ENCODE measurements around the gene ARHGAP23. TPM values are rescaled to one million over a fixed set of nuclear protein-coding genes. Genes with fewer than 3 reads are reported as not detected.
A peak's percentile ranks its signal among the peaks of the same experiment; 100 is the strongest.

Gene ARHGAP23
- total and polyA plus RNA-seq, 5 donors, result 40.7 to 96.9 (median 74.0) TPM

GRCh38 chr17:38415250-38416194 lies 12.7 kb upstream of the ARHGAP23 start:
- H3K4me1 ChIP-seq (ENCODE audit: control insufficient read depth, insufficient read depth, low read length), result no peaks in the 10 kb centered on the region
- no peak overlapping the region for H3K4me3 ChIP-seq (ENCODE audit: low read length)
- DNase-seq (peak in 1 of 3 donors; percentile 57), ATAC-seq (peak in 1 of 2 donors; percentile 8)
- H3K27me3 ChIP-seq (ENCODE audit: control insufficient read depth, insufficient read depth), result no peaks in the 10 kb centered on the region
- WGBS, result 31% methylated on average over 22 of the region's 22 CpGs
- no peak overlapping the region for H3K27ac ChIP-seq (ENCODE audit: low read length)
- intact Hi-C loops (cut with DNase I), result loop anchor here in 2 of 4 donors (2.0 to 5.0 kb wide), 2 partner anchors 58 to 67 kb away; no protein-coding TSS in a partner anchor
- no peaks in the 10 kb centered on the region for H3K9me3 ChIP-seq (ENCODE audit: control insufficient read depth, low read length)

DNA sequence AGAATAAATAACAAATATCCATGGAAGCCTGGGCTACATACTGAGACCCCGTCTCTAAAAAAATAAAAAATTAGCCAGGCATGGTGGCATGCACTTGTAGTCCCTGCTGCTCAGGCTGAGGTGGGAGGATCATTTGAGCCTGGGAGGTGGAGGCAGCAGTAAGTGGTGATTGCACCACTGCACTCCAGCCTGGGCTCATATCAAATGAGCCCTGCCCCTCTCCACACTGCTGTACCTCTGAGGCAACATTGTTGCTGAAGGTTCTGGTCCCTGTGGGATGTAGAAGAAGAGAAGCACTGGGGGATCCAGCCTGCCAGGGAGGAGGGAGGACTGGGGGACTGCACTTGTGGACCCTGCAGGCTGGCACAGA lies 11.4 kb upstream of the ARHGAP23 start:
- intact Hi-C loops (cut with DNase I), result loop anchor here in 1 of 4 donors (5.0 kb wide), 1 partner anchor 60 kb away; no protein-coding TSS in a partner anchor
- no peaks in the 10 kb centered on the region for H3K9me3 ChIP-seq (ENCODE audit: control insufficient read depth, low read length)
- peaks cover 5% of the 10 kb centered on the region for H3K4me1 ChIP-seq (ENCODE audit: control insufficient read depth, insufficient read depth, low read length)
- ATAC-seq, result no peak
- DNase-seq, result peak in 1 of 3 donors; percentile 19
- 52% methylated on average over 1 of the region's 1 CpG for WGBS
- no peak overlapping the region for H3K27ac ChIP-seq (ENCODE audit: low read length)
- no peak overlapping the region for H3K4me3 ChIP-seq (ENCODE audit: low read length)
- no peaks in the 10 kb centered on the region for H3K27me3 ChIP-seq (ENCODE audit: control insufficient read depth, insufficient read depth)

DNA sequence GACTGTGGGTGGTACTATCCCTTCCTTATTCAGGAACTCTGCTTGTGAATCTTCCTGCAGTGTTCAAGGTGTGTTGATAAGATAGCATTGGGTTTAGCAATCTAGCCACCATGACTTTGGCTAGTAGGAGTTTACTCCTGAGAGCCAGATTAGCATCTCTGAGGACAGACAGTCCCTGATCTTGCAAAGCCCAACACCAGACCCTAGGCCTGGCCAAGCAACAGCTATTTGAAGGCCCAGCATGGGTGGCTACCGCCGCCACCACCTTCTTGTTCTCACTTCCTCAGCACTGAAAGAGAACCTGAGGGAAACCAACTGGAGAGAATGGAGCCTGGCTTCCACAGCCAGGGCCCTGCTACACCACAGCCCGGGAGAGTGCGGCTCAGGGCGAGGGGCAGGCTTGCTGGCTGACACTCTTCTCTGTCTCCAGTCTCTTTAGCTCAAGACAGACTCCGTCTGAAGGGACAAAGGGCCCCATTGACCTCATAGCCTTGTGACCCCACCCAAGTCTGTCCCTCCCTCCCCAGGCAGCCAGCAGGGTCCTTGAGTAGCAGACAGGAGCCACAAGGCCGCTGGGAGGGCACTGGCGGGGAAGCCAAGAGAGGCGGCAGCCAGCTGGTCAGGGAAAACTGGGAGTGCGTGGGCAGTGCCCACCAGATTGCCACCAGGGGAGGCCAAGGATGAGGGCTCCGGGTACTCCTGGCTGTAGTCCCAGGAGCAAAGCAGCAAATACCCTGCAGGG lies 10.9 kb upstream of the ARHGAP23 start:
- ATAC-seq, result no peak
- 65% methylated on average over 11 of the region's 11 CpGs for WGBS

DNA sequence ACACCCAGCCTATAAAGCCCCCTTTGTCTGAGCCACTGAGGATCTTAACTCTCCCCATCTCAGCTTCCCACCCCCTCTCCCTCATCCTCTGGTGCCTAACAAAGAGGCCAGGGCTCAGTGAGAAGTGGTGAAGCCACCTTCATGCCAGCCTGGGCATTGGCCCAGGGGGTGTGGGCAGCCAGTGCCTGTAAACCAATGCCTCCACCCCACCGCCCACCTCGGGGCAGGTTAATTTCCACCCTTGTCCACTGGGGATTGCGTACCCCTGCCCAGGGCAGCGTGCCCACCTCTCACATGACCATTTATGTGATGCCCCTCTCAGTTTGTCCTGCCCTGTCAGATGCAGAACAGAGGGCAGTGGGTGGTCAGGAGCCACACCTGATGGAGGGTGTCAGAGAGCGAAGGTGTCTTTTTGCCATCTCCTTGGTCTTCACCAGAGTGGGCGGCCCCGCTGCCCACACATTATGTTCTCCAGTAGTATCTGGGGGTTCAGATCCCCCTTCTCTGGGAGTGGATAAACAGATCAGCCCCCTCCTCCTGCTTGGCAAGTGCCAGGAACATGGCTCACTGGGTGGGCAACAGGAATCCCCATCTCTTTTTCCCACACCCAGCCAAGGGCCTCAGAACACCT lies 10.1 kb upstream of the ARHGAP23 start:
- intact Hi-C loops (cut with DNase I), result loop anchor here in 2 of 4 donors (2.0 to 5.0 kb wide), 2 partner anchors 61 to 69 kb away; no protein-coding TSS in a partner anchor
- Histone ChIP-seq H3K9me3 (ENCODE audit: control insufficient read depth, low read length) (no peaks in the 10 kb centered on the region), H3K4me1 (ENCODE audit: control insufficient read depth, insufficient read depth, low read length) (peaks cover 5% of the 10 kb centered on the region), H3K4me3 (ENCODE audit: low read length) (no peak overlapping the region), H3K27ac (ENCODE audit: low read length) (no peak overlapping the region), H3K27me3 (ENCODE audit: control insufficient read depth, insufficient read depth) (no peaks in the 10 kb centered on the region)
- DNase-seq (peak in 1 of 3 donors; percentile 54), ATAC-seq (no peak)
- WGBS, result 85% methylated on average over 7 of the region's 7 CpGs

More for the DNA sequence above, 10.9 kb upstream of the ARHGAP23 start:
- Histone ChIP-seq H3K9me3 (ENCODE audit: control insufficient read depth, low read length) (no peaks in the 10 kb centered on the region), H3K4me3 (ENCODE audit: low read length) (no peak overlapping the region), H3K27ac (ENCODE audit: low read length) (no peak overlapping the region), H3K27me3 (ENCODE audit: control insufficient read depth, insufficient read depth) (no peaks in the 10 kb centered on the region), H3K4me1 (ENCODE audit: control insufficient read depth, insufficient read depth, low read length) (peaks cover 5% of the 10 kb centered on the region)
- intact Hi-C loops (cut with DNase I), result loop anchor here in 1 of 4 donors (5.0 kb wide), 1 partner anchor 60 kb away; no protein-coding TSS in a partner anchor
- peak in 1 of 3 donors; percentile 44 for DNase-seq

DNA sequence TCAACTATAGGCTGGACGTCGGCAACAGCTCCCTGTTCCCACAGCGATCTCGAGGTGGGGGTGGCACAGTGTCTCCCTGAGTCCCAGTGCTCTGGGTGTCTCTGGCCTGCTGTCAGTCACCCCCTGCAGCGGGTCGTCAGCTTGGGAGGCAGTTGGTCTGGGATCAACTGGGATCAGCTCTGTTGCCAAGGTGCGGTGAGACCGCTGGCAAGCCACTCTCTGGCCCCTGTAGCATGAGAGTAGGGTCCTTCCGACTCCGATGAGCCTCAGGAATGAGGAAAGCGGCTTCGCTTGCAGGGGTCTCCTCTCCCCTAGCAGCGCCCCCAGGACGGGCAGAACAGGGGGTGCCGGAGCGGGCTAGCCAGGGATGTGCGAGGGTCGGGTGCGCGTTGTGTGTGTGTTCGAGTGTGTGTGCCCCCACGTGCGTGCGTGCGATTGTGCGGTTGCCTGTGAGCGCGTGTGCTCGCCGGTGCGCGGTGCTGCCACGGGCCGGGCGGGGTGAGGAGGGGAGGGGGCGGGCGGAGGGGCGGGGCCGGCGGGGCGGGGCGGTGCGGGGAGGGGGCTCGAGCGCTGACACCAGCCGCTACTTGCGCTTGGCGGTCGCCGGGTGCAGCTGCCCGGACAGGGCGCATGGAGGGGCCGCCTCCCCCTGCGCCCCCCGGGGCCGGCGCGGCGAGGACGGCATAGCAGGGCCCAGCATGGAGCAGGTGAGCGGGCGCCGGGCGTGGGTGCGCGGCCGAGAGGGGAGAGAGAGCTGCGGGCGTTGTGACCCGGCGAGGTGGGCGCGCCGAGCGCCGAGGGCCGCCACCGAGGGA lies 9.4 kb upstream of the ARHGAP23 start:
- Histone ChIP-seq H3K27ac (ENCODE audit: low read length) (no peak overlapping the region), H3K27me3 (ENCODE audit: control insufficient read depth, insufficient read depth) (no peaks in the 10 kb centered on the region), H3K4me1 (ENCODE audit: control insufficient read depth, insufficient read depth, low read length) (peaks cover 5% of the 10 kb centered on the region), H3K4me3 (ENCODE audit: low read length) (peak overlapping the region; percentile 39), H3K9me3 (ENCODE audit: control insufficient read depth, low read length) (no peaks in the 10 kb centered on the region)
- ATAC-seq (no peak), DNase-seq (peak in 1 of 3 donors; percentile 65)
- WGBS, result 2% methylated on average over 72 of the region's 78 CpGs
- intact Hi-C loops (cut with DNase I), result loop anchor here in 2 of 4 donors (2.0 to 5.0 kb wide), 2 partner anchors 62 to 70 kb away; no protein-coding TSS in a partner anchor

DNA sequence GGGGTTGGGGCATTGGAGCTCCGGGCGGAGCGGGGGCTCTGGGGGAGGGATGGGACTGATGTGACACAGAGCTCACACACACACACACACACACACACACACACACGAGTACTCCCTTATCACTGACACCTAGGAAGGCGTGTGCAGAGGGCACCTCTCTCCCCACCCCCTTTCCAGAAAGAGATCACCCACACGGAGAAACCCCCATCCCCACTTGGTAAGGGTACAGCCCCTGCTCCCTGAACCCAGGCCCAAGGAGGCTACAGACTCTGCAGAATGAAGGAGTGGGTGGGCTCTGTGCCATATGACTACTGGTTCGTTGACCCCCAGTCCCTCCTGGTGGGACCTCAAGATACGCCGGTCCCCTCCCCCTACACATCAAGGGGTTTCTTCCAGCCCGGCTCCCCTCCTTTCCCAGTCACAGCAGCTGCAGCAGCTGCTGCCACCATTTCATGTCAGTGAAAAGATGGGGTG lies 8.7 kb upstream of the ARHGAP23 start:
- Histone ChIP-seq H3K4me3 (ENCODE audit: low read length) (peak overlapping the region; percentile 39), H3K4me1 (ENCODE audit: control insufficient read depth, insufficient read depth, low read length) (peaks cover 5% of the 10 kb centered on the region), H3K9me3 (ENCODE audit: control insufficient read depth, low read length) (no peaks in the 10 kb centered on the region), H3K27me3 (ENCODE audit: control insufficient read depth, insufficient read depth) (no peaks in the 10 kb centered on the region), H3K27ac (ENCODE audit: low read length) (no peak overlapping the region)
- WGBS, result 14% methylated on average over 10 of the region's 10 CpGs
- intact Hi-C loops (cut with DNase I), result loop anchor here in 2 of 4 donors (2.0 to 5.0 kb wide), 2 partner anchors 62 to 71 kb away; no protein-coding TSS in a partner anchor
- DNase-seq, result peak in 1 of 3 donors; percentile 35
- no peak for ATAC-seq

DNA sequence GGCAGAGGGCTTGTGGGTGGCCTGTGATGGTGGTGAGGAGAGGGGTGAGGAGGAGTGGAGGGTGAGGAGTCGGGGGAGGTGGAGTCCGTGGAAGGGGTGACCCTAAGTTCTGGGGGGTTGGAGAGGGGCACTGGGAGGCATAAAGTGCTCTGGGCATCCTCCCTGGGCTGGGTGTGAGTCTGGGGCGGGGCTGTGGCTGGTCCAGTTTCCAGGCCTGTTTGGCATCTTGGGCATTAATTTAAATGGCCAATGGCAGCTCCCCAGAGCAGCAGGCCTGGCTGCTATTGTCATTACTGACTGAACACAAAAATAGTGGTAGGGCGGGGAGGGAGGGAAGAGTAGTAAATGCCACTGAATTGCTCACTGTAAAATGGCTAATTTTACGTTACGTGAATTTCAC lies 7.7 kb upstream of the ARHGAP23 start:
- H3K4me1 ChIP-seq (ENCODE audit: control insufficient read depth, insufficient read depth, low read length), result peaks cover 5% of the 10 kb centered on the region
- peak in 1 of 3 donors; percentile 49 for DNase-seq
- no peaks in the 10 kb centered on the region for H3K27me3 ChIP-seq (ENCODE audit: control insufficient read depth, insufficient read depth)
- intact Hi-C loops (cut with DNase I), result loop anchor here in 1 of 4 donors (5.0 to 10.0 kb wide), 2 partner anchors 67 to 244 kb away; no protein-coding TSS in a partner anchor
- H3K4me3 ChIP-seq (ENCODE audit: low read length), result no peak overlapping the region
- H3K9me3 ChIP-seq (ENCODE audit: control insufficient read depth, low read length), result no peaks in the 10 kb centered on the region
- H3K27ac ChIP-seq (ENCODE audit: low read length), result peak overlapping the region; percentile 3
- WGBS, result 69% methylated on average over 6 of the region's 6 CpGs
- no peak for ATAC-seq

- 9% methylated on average over 14 of the region's 14 CpGs for whole genome bisulfite sequencing
- H3K4me1 ChIP-seq (ENCODE audit: control insufficient read depth, insufficient read depth, low read length), result peaks cover 8% of the 10 kb centered on the region
- peak overlapping the region; percentile 73 for H3K27ac ChIP-seq (ENCODE audit: low read length)
- intact Hi-C loops (cut with DNase I), result loop anchor here in 1 of 4 donors (5.0 to 10.0 kb wide), 2 partner anchors 66 to 243 kb away; no protein-coding TSS in a partner anchor
- H3K27me3 ChIP-seq (ENCODE audit: control insufficient read depth, insufficient read depth), result no peaks in the 10 kb centered on the region
- DNase-seq, result peak in 2 of 3 donors; percentile 63 to 75
- no peak overlapping the region for H3K4me3 ChIP-seq (ENCODE audit: low read length)
- H3K9me3 ChIP-seq (ENCODE audit: control insufficient read depth, low read length), result no peaks in the 10 kb centered on the region
- ATAC-seq, result peak; percentile 27 to 38
These were observed 7.0 kb upstream of the ARHGAP23 start for GRCh38 chr17:38421171-38421841.

Data from right cardiac atrium (tissue), 5 donors.